DND-41 (cell line): Measurements from ENCODE around the gene WNT5B.

Experiments used
- ATAC-seq: fragments of 200-7000 bp; cut with Tn5 transposase; 3 replicates; pipeline ENCODE4 v1.9.1; 2021; ENCODE audit warnings: low read depth; ENCODE audit not compliant: insufficient read depth
- DNase-seq: peaks from one replicate; pipeline ENCODE4 v3.0.0-alpha.2; 2020
- H2AFZ ChIP-seq: 2 replicates; pipeline ENCODE4 v1.6.0; 2012; ENCODE audit warnings: low read depth, low read length
- H3K27ac ChIP-seq: 2 replicates; pipeline ENCODE4 v1.5.1; 2012; ENCODE audit warnings: low read length, inconsistent platforms
- H3K27me3 ChIP-seq: fragments of 200-600 bp; sonication (generic); 2 replicates; pipeline ENCODE4 v1.6.0; 2012; ENCODE audit warnings: low read length, mild to moderate bottlenecking, inconsistent platforms; ENCODE audit not compliant: insufficient read depth, poor library complexity
- H3K36me3 ChIP-seq: 2 replicates; pipeline ENCODE4 v1.5.1; 2012; ENCODE audit warnings: low read length, inconsistent platforms; ENCODE audit not compliant: insufficient read depth
- H3K4me1 ChIP-seq: 2 replicates; pipeline ENCODE4 v1.5.1; 2012; ENCODE audit warnings: mild to moderate bottlenecking, low read length; ENCODE audit not compliant: insufficient read depth
- H3K4me2 ChIP-seq: 2 replicates; pipeline ENCODE4 v1.6.0; 2012; ENCODE audit warnings: mild to moderate bottlenecking, moderate library complexity, low read length, inconsistent platforms; ENCODE audit not compliant: insufficient read depth
- H3K4me3 ChIP-seq, 2 experiments: fragments of 200-600 bp in 1 of 2; shearing (Covaris generic) in 1 of 2; 2 replicates each; pipeline ENCODE4 v1.5.1; 2012 to 2016; ENCODE audit warnings: inconsistent platforms in 2 of 2, low read length in 2 of 2, mild to moderate bottlenecking in 2 of 2, low read depth in 1 of 2, moderate library complexity in 1 of 2
- H3K79me2 ChIP-seq: 2 replicates; pipeline ENCODE4 v1.6.0; 2012; ENCODE audit warnings: low read length, inconsistent platforms; ENCODE audit not compliant: insufficient read depth
- H3K9ac ChIP-seq: 2 replicates; pipeline ENCODE4 v1.6.0; 2012; ENCODE audit warnings: low read depth, mild to moderate bottlenecking, inconsistent platforms, low read length, moderate library complexity
- H3K9me3 ChIP-seq: 2 replicates; pipeline ENCODE4 v1.5.1; 2012; ENCODE audit warnings: low read length, moderate library complexity, mild to moderate bottlenecking, inconsistent platforms; ENCODE audit not compliant: insufficient read depth, severe bottlenecking
- H4K20me1 ChIP-seq: 2 replicates; pipeline ENCODE4 v1.6.0; 2012; ENCODE audit warnings: low read length; ENCODE audit not compliant: insufficient read depth
- EZH2 ChIP-seq: IDR thresholded peaks from 3 replicates; pipeline ENCODE4 v1.6.1; 2012; ENCODE audit warnings: borderline replicate concordance, low read depth, mild to moderate bottlenecking, moderate library complexity, low read length, inconsistent platforms; ENCODE audit not compliant: severe bottlenecking
- TF ChIP-seq, protein P1 (sequence below): IDR thresholded peaks from 2 replicates; pipeline ENCODE4 v1.5.1; 2012; ENCODE audit warnings: borderline replicate concordance, low read length, moderate library complexity, mild to moderate bottlenecking; ENCODE audit not compliant: poor library complexity, severe bottlenecking; ENCODE audit errors: extremely low read depth

The WNT5B gene

DNA sequence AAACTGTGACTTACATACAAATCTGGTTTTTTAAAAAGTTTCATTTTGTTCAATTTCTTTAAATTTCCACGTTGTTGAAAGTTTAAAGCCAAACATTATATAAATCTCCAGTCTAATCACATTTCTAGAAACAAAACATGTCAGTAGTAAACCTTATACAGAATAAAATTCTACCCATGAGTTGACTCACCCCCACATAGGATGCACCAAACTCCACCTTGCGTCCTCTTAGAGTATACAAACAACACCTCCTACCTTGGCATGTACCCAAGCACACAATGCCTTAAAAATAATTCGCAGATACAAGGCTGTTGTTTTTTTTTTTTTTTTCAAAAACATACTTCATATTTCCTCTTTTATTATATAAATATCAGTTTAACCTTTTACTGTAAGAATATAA, 38.0 kb upstream of the WNT5B start:
- Histone ChIP-seq H2AFZ (no peak overlapping the region), H3K4me3 (peak overlapping the region in 1 of 2 experiments; percentile 79; a peak in 2 of 4 replicates), H3K9me3 (no peaks in the 10 kb centered on the region), H3K79me2 (peaks cover 46% of the 10 kb centered on the region), H3K27me3 (no peaks in the 10 kb centered on the region), H4K20me1 (peaks cover 45% of the 10 kb centered on the region), H3K27ac (no peak overlapping the region), H3K36me3 (peaks cover 38% of the 10 kb centered on the region), H3K9ac (peak overlapping the region; percentile 51; the same call in 1 of the 2 replicates), H3K4me2 (peak overlapping the region; percentile 98), H3K4me1 (peaks cover 53% of the 10 kb centered on the region)
- ATAC-seq = no peak
- no peak for TF ChIP-seq EZH2
- TF ChIP-seq, protein P1, sequence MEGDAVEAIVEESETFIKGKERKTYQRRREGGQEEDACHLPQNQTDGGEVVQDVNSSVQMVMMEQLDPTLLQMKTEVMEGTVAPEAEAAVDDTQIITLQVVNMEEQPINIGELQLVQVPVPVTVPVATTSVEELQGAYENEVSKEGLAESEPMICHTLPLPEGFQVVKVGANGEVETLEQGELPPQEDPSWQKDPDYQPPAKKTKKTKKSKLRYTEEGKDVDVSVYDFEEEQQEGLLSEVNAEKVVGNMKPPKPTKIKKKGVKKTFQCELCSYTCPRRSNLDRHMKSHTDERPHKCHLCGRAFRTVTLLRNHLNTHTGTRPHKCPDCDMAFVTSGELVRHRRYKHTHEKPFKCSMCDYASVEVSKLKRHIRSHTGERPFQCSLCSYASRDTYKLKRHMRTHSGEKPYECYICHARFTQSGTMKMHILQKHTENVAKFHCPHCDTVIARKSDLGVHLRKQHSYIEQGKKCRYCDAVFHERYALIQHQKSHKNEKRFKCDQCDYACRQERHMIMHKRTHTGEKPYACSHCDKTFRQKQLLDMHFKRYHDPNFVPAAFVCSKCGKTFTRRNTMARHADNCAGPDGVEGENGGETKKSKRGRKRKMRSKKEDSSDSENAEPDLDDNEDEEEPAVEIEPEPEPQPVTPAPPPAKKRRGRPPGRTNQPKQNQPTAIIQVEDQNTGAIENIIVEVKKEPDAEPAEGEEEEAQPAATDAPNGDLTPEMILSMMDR = no peak
- no peak for DNase-seq

- peaks cover 53% of the 10 kb centered on the region for H3K4me1 ChIP-seq
- H3K36me3 ChIP-seq = peaks cover 38% of the 10 kb centered on the region
- no peaks in the 10 kb centered on the region for H3K9me3 ChIP-seq
- peaks cover 45% of the 10 kb centered on the region for H4K20me1 ChIP-seq
- H3K4me2 ChIP-seq = peak overlapping the region; percentile 98
- H2AFZ ChIP-seq = no peak overlapping the region
- DNase-seq = no peak
- TF ChIP-seq, protein P1 = no peak
- no peak for TF ChIP-seq EZH2
- peak overlapping the region; percentile 24 to 79 for H3K4me3 ChIP-seq
- H3K79me2 ChIP-seq = peaks cover 46% of the 10 kb centered on the region
- H3K9ac ChIP-seq = peak overlapping the region; percentile 51
- H3K27ac ChIP-seq = peak overlapping the region; percentile 55; the same call in 1 of the 2 replicates
- no peaks in the 10 kb centered on the region for H3K27me3 ChIP-seq
- ATAC-seq = no peak
Observed at GRCh38 chr12:1591543-1591942, 37.5 kb upstream of the WNT5B start.

GRCh38 chr12:1592444-1593173, 36.4 kb upstream of the WNT5B start:
- Histone ChIP-seq H3K79me2 (peaks cover 46% of the 10 kb centered on the region), H3K9me3 (no peaks in the 10 kb centered on the region), H3K9ac (peak overlapping the region; percentile 82), H3K36me3 (peaks cover 38% of the 10 kb centered on the region), H3K27me3 (no peaks in the 10 kb centered on the region), H3K4me2 (peak overlapping the region; percentile 98), H4K20me1 (peaks cover 45% of the 10 kb centered on the region), H3K4me1 (peaks cover 53% of the 10 kb centered on the region), H3K4me3 (peak overlapping the region; percentile 32 to 79), H2AFZ (no peak overlapping the region), H3K27ac (peak overlapping the region; percentile 80)
- ATAC-seq = peak; percentile 70
- no peak for TF ChIP-seq EZH2
- DNase-seq = peak; percentile 76
